H9 (cell line): Measurements from ENCODE around the gene CDKAL1. TPM values are rescaled to one million over a fixed set of nuclear protein-coding genes. Genes with fewer than 3 reads are reported as not detected.

Experiments used
- DNase-seq: peaks from one replicate; pipeline ENCODE4 v3.0.0-alpha.2; 2017
- H2AFZ ChIP-seq: one replicate; pipeline ENCODE4 v1.6.1; 2013; ENCODE audit warnings: mild to moderate bottlenecking, low read length, control low read depth, moderate library complexity
- H2AK5ac ChIP-seq: 2 replicates; pipeline ENCODE4 v1.6.1; 2013; ENCODE audit warnings: low read length, control low read depth, mixed read lengths; ENCODE audit not compliant: insufficient read length
- H2BK120ac ChIP-seq: one replicate; pipeline ENCODE4 v1.6.1; 2013; ENCODE audit warnings: low read depth, mild to moderate bottlenecking, low read length, control low read depth, inconsistent platforms; ENCODE audit not compliant: poor library complexity, severe bottlenecking
- H2BK12ac ChIP-seq: 2 replicates; pipeline ENCODE4 v1.6.1; 2013; ENCODE audit warnings: low read length, control low read depth, mixed read lengths, low read depth; ENCODE audit not compliant: insufficient read length
- H2BK15ac ChIP-seq: 2 replicates; pipeline ENCODE4 v1.6.1; 2013; ENCODE audit warnings: low read depth, low read length, control low read depth
- H2BK20ac ChIP-seq: one replicate; pipeline ENCODE4 v1.6.1; 2013; ENCODE audit warnings: low read depth, mild to moderate bottlenecking, low read length, control low read depth, inconsistent platforms; ENCODE audit not compliant: poor library complexity, severe bottlenecking
- H2BK5ac ChIP-seq: 2 replicates; pipeline ENCODE4 v1.6.1; 2013; ENCODE audit warnings: low read length, control low read depth, mixed read lengths; ENCODE audit not compliant: insufficient read length
- H3K14ac ChIP-seq: 2 replicates; pipeline ENCODE4 v1.6.1; 2013; ENCODE audit warnings: low read length, control low read depth; ENCODE audit not compliant: insufficient read depth
- H3K18ac ChIP-seq: 2 replicates; pipeline ENCODE4 v1.6.1; 2013; ENCODE audit warnings: low read depth, mild to moderate bottlenecking, mixed read lengths, low read length, control low read depth; ENCODE audit not compliant: insufficient read length
- H3K23ac ChIP-seq: 2 replicates; pipeline ENCODE4 v1.6.1; 2013; ENCODE audit warnings: low read length, control low read depth, mixed read lengths, low read depth; ENCODE audit not compliant: insufficient read length
- H3K23me2 ChIP-seq: 2 replicates; pipeline ENCODE4 v1.6.1; 2013; ENCODE audit warnings: low read depth, mild to moderate bottlenecking, mixed read lengths, low read length, control low read depth; ENCODE audit not compliant: insufficient read length, poor library complexity, severe bottlenecking
- H3K27ac ChIP-seq: 2 replicates; pipeline ENCODE4 v1.5.1; 2013; ENCODE audit warnings: low read length, control low read depth, mixed read lengths, low read depth; ENCODE audit not compliant: insufficient read length
- H3K27me3 ChIP-seq: 2 replicates; pipeline ENCODE4 v1.6.1; 2013; ENCODE audit warnings: low read length, control low read depth, inconsistent platforms; ENCODE audit not compliant: insufficient read depth
- H3K4ac ChIP-seq: 2 replicates; pipeline ENCODE4 v1.6.1; 2013; ENCODE audit warnings: low read depth, mild to moderate bottlenecking, control low read depth, inconsistent platforms, low read length, moderate library complexity
- H3K4me1 ChIP-seq: 2 replicates; pipeline ENCODE4 v1.6.1; 2013; ENCODE audit warnings: low read length, control low read depth, inconsistent platforms; ENCODE audit not compliant: insufficient read depth
- H3K4me2 ChIP-seq: 2 replicates; pipeline ENCODE4 v1.6.1; 2013; ENCODE audit warnings: low read length, control low read depth, mixed read lengths; ENCODE audit not compliant: insufficient read length, insufficient read depth
- H3K56ac ChIP-seq: 2 replicates; pipeline ENCODE4 v1.6.1; 2013; ENCODE audit warnings: low read depth, mild to moderate bottlenecking, mixed read lengths, low read length, control low read depth; ENCODE audit not compliant: insufficient read length
- H3K79me1 ChIP-seq: 2 replicates; pipeline ENCODE4 v1.6.1; 2013; ENCODE audit warnings: low read depth, mild to moderate bottlenecking, moderate library complexity, low read length, control low read depth, inconsistent platforms; ENCODE audit not compliant: insufficient read depth, poor library complexity, severe bottlenecking
- H3K79me2 ChIP-seq: 2 replicates; pipeline ENCODE4 v1.6.1; 2013; ENCODE audit warnings: low read length, control low read depth, inconsistent platforms; ENCODE audit not compliant: insufficient read depth
- H3K9ac ChIP-seq: 2 replicates; pipeline ENCODE4 v1.6.1; 2013; ENCODE audit warnings: low read length, control low read depth, mixed read lengths; ENCODE audit not compliant: insufficient read length; ENCODE audit errors: extremely low read depth
- H3K9me3 ChIP-seq: one replicate; pipeline ENCODE4 v1.6.1; 2013; ENCODE audit warnings: low read depth, low read length, inconsistent platforms; ENCODE audit not compliant: control insufficient read depth
- H3T11ph ChIP-seq: one replicate; pipeline ENCODE4 v1.6.1; 2013; ENCODE audit warnings: mild to moderate bottlenecking, low read length, control low read depth, inconsistent platforms
- H4K20me1 ChIP-seq: one replicate; pipeline ENCODE4 v1.6.1; 2013; ENCODE audit not compliant: control insufficient read depth, insufficient read length, insufficient read depth
- H4K5ac ChIP-seq: 2 replicates; pipeline ENCODE4 v1.6.1; 2013; ENCODE audit warnings: low read depth, mild to moderate bottlenecking, mixed read lengths, low read length, control low read depth; ENCODE audit not compliant: insufficient read length
- H4K8ac ChIP-seq: replicated peaks from 2 replicates; pipeline ENCODE4 v1.6.1; 2013; ENCODE audit warnings: low read length, control low read depth, mixed read lengths, low read depth; ENCODE audit not compliant: insufficient read length
- H4K91ac ChIP-seq: 2 replicates; pipeline ENCODE4 v1.6.1; 2013; ENCODE audit warnings: low read depth, mild to moderate bottlenecking, moderate library complexity, mixed read lengths, low read length, control low read depth; ENCODE audit not compliant: insufficient read length
- H3K27ac Mint-ChIP-seq, 3 experiments: 2 replicates in 2 of 3; 3 replicates in 1 of 3; pipeline ENCODE4 v1.8.0; 2020 to 2021; ENCODE audit warnings: mixed read lengths in 3 of 3, mild to moderate bottlenecking in 1 of 3, moderate library complexity in 1 of 3
- H3K27me3 Mint-ChIP-seq: 2 replicates; pipeline ENCODE4 v1.8.0; 2021; ENCODE audit warnings: low read depth, mild to moderate bottlenecking, moderate library complexity, mixed read lengths
- H3K36me3 Mint-ChIP-seq, 3 experiments: 2 replicates in 2 of 3; 3 replicates in 1 of 3; pipeline ENCODE4 v1.8.0; 2020 to 2021; ENCODE audit warnings: low read depth in 3 of 3, mixed read lengths in 3 of 3; ENCODE audit not compliant: insufficient read depth in 1 of 3
- H3K4me1 Mint-ChIP-seq, 2 experiments: 2 replicates each; pipeline ENCODE4 v1.8.0; 2020; ENCODE audit warnings: mixed read lengths in 2 of 2
- H3K4me3 Mint-ChIP-seq, 2 experiments: 2 replicates in 1 of 2; 3 replicates in 1 of 2; pipeline ENCODE4 v1.8.0; 2020 to 2021; ENCODE audit warnings: mild to moderate bottlenecking in 2 of 2, mixed read lengths in 2 of 2, moderate library complexity in 1 of 2
- H3K9me3 Mint-ChIP-seq, 2 experiments: 2 replicates in 1 of 2; 3 replicates in 1 of 2; pipeline ENCODE4 v1.8.0; 2020; ENCODE audit warnings: mild to moderate bottlenecking in 2 of 2, mixed read lengths in 2 of 2, moderate library complexity in 1 of 2
- whole genome bisulfite sequencing: extraction: QIAGEN DNeasy Blood & Tissue Kit; methylation state at CpG from one replicate; pipeline ENCODE4 v1.1.7; 2013; ENCODE audit warnings: missing lambda C conversion rate, low lambda C conversion rate, mixed read lengths; ENCODE audit not compliant: insufficient read length; ENCODE audit errors: extremely low coverage; 5-methylcytosine and 5-hydroxymethylcytosine counted together
- total RNA-seq: library from RNA; stranded (reverse); gene quantifications from 2 replicates; pipeline ENCODE4 v1.2.1, GENCODE V29; 2021
- TF ChIP-seq, protein P1 (sequence below): fragments of 200-600 bp; sonication (generic); conservative IDR thresholded peaks from 3 replicates; pipeline ENCODE4 v1.8.0; 2021; ENCODE audit warnings: antibody characterized with exemption, mild to moderate bottlenecking

The CDKAL1 gene
- total RNA-seq, 1 experiment from 2014 or later, result 23.0 TPM

DNA sequence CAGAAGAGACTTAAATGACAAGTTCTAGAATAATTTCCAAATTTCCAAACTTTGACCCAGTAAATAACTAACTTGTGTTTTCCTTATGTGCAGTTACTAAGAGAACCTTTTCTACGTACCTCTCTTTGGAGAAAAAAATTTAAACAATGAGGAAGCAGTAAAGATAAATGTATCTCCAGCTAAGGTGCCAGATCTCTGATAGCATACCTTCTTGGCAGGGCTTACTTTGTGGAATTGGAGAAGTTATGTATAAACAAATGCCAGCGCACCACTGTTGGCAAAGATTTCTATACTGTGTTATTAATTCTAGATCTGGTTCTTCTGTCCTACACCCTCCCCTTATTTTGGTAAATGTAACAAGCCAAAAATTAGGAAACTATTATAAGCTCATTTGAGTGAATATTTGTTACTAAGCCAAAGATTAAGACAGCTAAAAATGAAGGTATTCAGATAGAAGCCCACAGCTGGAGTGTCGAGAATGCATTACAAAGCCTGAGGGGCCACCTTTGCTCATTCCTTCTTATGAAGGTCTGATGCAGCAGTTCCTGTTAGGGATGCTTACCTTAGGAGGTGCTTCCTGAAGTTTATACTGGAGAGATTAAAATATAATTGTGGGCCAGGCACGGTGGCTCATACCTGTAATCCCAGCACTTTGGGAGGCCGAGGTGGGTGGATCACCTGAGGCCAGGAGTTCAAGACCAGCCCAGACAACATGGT, 686.2 kb downstream of the CDKAL1 start:
- Mint-ChIP-seq H3K4me1 (peaks cover 19 to 22% of the 10 kb centered on the region in 2 experiments), H3K36me3 (peaks cover 3 to 9% (median 6%) of the 10 kb centered on the region in 3 experiments; a peak in 3 of 7 replicates), H3K4me3 (no peak overlapping the region), H3K9me3 (peaks cover 3 to 9% of the 10 kb centered on the region in 2 experiments; a peak in 3 of 5 replicates), H3K27me3 (no peaks in the 10 kb centered on the region), H3K27ac (peak overlapping the region in 1 of 3 experiments; percentile 38; a peak in 2 of 7 replicates)
- H2BK12ac ChIP-seq, result no peak overlapping the region
- H3K4me2 ChIP-seq, result no peak overlapping the region
- no peak overlapping the region for H2AK5ac ChIP-seq
- no peak overlapping the region for H4K91ac ChIP-seq
- H3K27ac ChIP-seq, result no peak overlapping the region
- H4K8ac ChIP-seq, result no peak overlapping the region
- DNase-seq, result no peak
- no peaks in the 10 kb centered on the region for H3K9me3 ChIP-seq
- TF ChIP-seq, protein P1, sequence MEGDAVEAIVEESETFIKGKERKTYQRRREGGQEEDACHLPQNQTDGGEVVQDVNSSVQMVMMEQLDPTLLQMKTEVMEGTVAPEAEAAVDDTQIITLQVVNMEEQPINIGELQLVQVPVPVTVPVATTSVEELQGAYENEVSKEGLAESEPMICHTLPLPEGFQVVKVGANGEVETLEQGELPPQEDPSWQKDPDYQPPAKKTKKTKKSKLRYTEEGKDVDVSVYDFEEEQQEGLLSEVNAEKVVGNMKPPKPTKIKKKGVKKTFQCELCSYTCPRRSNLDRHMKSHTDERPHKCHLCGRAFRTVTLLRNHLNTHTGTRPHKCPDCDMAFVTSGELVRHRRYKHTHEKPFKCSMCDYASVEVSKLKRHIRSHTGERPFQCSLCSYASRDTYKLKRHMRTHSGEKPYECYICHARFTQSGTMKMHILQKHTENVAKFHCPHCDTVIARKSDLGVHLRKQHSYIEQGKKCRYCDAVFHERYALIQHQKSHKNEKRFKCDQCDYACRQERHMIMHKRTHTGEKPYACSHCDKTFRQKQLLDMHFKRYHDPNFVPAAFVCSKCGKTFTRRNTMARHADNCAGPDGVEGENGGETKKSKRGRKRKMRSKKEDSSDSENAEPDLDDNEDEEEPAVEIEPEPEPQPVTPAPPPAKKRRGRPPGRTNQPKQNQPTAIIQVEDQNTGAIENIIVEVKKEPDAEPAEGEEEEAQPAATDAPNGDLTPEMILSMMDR, result no peak
- no peak overlapping the region for H3K56ac ChIP-seq
- no peaks in the 10 kb centered on the region for H3K79me2 ChIP-seq
- H3K79me1 ChIP-seq, result no peaks in the 10 kb centered on the region
- no peak overlapping the region for H3K18ac ChIP-seq
- no peak overlapping the region for H2AFZ ChIP-seq
- no peaks in the 10 kb centered on the region for H4K20me1 ChIP-seq
- no peak overlapping the region for H3T11ph ChIP-seq
- no peak overlapping the region for H2BK5ac ChIP-seq
- no peak overlapping the region for H3K4ac ChIP-seq
- H3K27me3 ChIP-seq, result no peaks in the 10 kb centered on the region
- WGBS, result no CpG with 5 or more reads among the region's 5 CpGs
- H3K4me1 ChIP-seq, result peaks cover 2% of the 10 kb centered on the region; the same call in 1 of the 2 replicates
- H2BK120ac ChIP-seq, result no peak overlapping the region
- no peak overlapping the region for H2BK20ac ChIP-seq
- H3K23me2 ChIP-seq, result no peaks in the 10 kb centered on the region
- H2BK15ac ChIP-seq, result no peak overlapping the region
- H4K5ac ChIP-seq, result no peak overlapping the region
- no peak overlapping the region for H3K14ac ChIP-seq
- H3K9ac ChIP-seq, result no peak overlapping the region
- no peak overlapping the region for H3K23ac ChIP-seq
